ENCODE measurements around the gene KIFC3.
A peak's percentile ranks its signal among the peaks of the same experiment; 100 is the strongest.
"Not testable (repeated sequence)": the region's sequence is repeated elsewhere in the genome, so short reads cannot be mapped to it uniquely, and the experiment has no call there.

The KIFC3 gene

GRCh38 chr16:57802341-57803133 is at the start of gene KIFC3:
TSS of gene KIFC3 (minus strand) at chr16:57802491. CDS start at chr16:57798243, 4,248 bp downstream.
- no peak for DNase-seq (ENCODE audit: low read depth, low spot score)

DNA sequence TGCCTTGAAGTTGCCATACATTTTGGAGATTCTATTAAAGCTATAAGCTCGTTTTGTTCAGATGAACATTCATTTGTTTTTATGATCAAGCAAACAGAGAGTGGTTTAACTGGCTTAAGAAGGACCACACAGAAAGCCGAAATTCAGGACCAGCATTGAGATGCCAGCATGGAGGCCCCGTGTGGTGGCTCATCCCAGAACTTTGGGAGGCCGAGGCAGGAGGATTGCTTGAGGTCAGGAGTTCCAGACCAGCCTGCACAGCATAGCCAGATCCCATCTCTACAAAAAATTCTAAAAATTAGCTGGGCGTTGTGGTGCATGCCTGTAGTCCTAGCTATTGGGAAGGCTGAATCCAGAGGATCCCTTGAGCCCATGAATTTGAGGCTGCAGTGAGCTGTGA is 45.9 kb upstream of the KIFC3 start:
- no peak for DNase-seq (ENCODE audit: low read depth, low spot score)

GRCh38 chr16:57846931-57847330 is 44.6 kb upstream of the KIFC3 start:
- not testable (repeated sequence) for DNase-seq (ENCODE audit: low read depth, low spot score)

GRCh38 chr16:57846078-57846697 is 43.9 kb upstream of the KIFC3 start:
- DNase-seq (ENCODE audit: low read depth, low spot score), result peak; percentile 98

DNA sequence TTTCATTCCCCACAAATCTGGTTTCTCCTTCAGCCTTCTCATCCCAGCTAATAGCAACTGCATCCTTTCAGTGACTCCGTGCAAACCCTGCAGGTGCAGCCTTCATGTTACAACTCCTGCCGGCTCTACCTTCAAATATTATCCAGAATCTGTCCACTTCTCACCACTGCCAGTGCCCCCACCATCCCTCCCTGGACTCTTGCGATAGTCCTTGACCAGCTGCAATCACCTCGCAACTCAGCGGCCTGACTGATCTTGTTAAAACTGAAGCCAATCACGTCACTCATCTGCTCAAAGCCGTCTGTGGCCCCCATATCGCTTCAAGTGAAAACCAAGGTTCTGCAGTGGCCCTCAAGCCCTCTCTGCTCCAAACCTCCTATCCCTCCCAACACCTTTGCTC is 42.8 kb upstream of the KIFC3 start:
- DNase-seq (ENCODE audit: low read depth, low spot score), result no peak

GRCh38 chr16:57844416-57845030 is 42.2 kb upstream of the KIFC3 start:
- peak; percentile 38 for DNase-seq (ENCODE audit: low read depth, low spot score)

- DNase-seq (ENCODE audit: low read depth, low spot score), result no peak
Observed at GRCh38 chr16:57843400-57843799, 41.1 kb upstream of the KIFC3 start.

DNA sequence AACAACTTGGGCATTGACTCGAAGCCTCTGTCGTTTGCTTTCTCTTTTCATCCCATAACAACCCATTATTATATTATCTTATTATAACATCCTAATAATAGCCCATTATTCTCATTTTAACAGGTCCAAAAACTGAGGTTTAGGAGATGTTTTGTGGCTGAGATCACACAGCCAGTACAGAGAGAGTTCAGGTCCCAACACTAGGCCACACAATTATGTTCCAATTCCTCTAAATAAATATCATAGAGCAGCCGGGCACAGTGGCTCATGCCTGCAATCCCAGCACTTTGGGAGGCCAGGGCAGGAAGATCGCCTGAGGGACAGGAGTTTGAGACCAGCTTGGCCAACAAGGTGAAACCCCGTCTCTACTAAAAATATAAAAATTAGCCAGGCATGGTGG is 40.3 kb upstream of the KIFC3 start:
- DNase-seq (ENCODE audit: low read depth, low spot score), result no peak

DNA sequence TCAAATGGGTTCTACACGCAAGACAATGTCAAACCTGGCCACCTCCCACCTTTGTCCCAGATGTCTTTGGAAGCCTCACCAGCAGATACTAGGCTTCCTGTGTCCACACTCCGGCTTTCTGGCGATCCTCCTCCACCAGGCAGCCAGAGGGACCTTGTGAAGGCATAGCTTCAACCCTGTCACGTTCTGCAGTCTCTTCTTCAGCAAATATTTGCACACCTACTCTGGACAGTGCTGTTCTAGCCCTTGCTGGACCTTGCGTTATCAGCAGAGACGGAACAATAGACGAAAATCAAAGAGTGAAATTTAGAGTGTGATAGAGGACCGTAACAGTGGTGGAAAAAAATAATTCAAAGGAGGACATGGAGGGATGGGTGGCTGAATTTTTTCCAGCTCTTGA is 38.5 kb upstream of the KIFC3 start:
- DNase-seq (ENCODE audit: low read depth, low spot score), result no peak

GRCh38 chr16:57838161-57838560 is 35.9 kb upstream of the KIFC3 start:
- DNase-seq (ENCODE audit: low read depth, low spot score), result no peak

- DNase-seq (ENCODE audit: low read depth, low spot score), result no peak
Observed at GRCh38 chr16:57837305-57838125, 35.2 kb upstream of the KIFC3 start.

DNA sequence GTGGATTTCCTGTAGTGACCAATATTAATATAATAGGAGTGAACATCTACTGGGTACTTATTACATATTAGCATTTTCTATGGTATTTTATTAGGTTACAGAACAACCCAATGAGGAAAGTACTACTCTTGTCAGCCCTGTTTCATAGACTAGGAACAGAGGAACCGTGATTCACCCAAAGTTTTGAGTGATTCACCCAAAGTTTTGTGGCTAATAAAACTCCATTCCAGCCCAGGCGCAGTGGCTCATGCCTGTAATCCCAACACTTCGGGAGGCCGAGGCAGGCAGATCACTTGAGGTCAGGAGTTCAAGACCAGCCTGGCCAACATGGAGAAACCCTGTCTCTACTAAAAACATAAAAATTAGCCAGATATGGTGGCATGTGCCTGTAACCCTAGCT is 33.1 kb upstream of the KIFC3 start:
- DNase-seq (ENCODE audit: low read depth, low spot score), result not testable (repeated sequence)

DNA sequence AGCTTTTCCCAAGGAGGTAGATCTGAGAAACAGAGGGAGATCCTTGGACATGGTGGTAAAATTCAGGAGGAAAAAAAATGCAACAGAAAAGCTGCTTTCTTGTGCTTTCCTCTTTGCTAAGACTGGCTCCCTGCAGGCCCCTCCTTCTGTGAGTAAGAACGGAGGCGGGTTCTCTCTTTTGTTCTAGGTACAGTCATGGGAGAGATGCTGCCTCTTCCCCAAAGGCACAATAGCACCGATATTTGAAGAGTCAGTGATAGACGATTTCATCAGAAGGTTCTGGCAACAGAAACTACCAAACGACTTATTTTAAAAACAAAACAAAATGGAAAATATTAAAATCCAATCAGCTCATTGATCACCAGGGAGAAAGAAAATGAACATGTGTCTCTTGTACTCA is 32.6 kb upstream of the KIFC3 start:
- peak; percentile 46 for DNase-seq (ENCODE audit: low read depth, low spot score)

DNA sequence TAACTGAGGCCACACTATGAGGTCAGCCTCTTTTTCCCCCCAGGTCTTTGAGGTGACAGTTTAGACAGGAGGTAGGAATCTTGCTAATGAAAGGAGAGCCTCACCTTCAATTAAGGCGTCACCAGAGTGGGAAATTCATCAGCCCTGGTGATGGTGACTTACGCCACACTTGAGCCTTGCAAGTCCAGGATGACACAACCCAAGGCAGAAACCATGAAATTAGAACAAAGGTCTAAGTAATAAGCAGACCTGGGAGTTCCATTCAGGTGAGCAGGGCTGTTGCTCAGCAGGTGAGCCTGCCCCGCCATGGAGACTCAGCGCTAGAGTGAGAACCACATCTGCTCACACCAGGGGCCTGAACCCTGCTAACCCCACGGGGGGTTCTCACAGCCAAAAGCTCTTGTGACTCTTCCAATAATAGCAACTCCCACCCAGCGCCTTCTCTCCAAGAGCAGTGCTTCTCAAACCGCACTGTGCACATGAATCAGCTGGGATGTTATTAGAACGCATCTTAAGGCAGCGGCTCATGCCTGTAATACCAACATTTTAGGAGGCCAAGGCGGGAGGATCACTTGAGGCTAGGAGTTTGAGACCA is 28.7 kb upstream of the KIFC3 start:
- DNase-seq (ENCODE audit: low read depth, low spot score), result no peak

- DNase-seq (ENCODE audit: low read depth, low spot score), result no peak
Observed at GRCh38 chr16:57829969-57830360, 27.7 kb upstream of the KIFC3 start.

GRCh38 chr16:57828272-57829161 is 26.2 kb upstream of the KIFC3 start:
- DNase-seq (ENCODE audit: low read depth, low spot score), result peak; percentile 46

DNA sequence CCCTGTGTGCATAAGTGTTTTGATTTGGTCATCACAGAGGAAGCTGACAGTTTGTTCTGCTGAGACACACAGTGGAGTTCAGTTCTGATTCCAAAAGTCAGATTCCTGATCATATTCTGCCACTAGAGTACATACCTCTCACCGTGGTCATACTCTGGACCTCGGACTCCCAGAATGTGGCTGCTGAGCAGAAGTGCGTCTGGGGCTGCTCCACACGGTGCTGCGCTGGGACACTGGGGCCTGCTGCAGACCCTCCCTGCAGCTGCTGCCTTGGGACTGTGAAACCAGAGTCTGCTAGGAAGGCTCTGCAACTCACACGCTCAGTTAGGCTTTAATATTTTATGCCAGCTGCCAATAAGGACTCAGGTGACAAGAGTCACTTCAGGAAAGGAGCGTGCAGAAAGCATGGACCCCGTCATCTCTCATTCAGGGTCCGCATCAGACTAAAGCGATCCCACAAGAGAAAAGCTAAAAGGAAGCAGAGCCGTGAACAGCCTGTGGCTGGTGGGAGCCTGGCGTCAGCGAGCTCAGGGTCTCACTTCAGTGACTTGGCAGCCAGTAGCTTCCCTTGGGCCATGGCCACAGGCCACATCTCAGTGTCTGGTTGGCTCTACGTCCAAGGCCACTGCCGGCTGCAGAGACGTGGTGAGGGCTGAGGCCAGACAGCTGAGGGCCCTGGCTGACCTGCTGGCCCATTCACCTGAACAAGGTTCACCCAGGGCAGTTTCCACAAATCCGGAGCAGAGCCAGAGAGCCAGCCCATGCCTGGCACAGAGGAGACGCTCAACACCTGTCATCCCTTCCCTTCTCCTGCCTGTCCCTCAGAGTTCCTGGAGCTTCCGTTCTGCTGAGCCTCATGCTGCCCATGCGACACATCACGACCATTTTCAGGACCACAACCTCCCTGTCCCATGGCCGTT is 24.7 kb upstream of the KIFC3 start:
- no peak for DNase-seq (ENCODE audit: low read depth, low spot score)

- no peak for DNase-seq (ENCODE audit: low read depth, low spot score)
Observed at GRCh38 chr16:57826052-57826451, 23.8 kb upstream of the KIFC3 start.

DNA sequence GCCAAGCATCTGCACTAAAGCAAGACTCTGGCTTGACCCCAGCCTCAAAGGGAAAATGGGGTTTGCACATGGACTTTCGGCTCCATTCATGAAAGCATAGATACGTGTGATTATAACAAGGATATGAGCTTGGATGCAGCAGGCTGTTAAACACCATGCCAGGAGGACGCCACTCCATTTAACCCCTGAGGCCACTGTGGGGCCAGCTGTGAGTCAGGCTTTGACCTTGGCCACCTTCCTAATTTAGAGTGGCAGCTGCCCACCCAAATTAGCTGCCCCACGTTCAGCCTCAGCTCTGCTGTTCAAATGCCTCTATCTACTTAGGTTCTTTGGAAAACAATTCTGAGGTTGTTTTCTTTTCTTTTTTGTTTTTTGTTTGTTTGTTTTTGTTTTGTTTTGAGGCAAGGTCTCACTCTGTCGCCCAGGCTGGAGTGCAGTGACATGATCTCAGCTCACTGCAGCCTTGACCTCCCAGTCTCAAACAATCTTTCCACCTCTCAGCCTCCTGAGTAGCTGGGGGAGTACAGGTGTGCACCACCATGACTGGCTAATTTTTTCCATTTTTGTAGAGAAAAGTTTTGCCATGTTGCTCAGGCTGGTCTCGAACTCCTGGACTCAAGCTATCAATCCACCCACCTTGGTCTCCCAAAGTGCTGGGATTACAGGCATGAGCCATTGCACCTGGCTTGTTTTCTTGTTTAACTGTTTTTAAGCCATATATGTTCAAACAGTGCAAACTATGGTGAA is 23.2 kb upstream of the KIFC3 start:
- DNase-seq (ENCODE audit: low read depth, low spot score), result no peak
